Islet of Langerhans (tissue), 1 donor: Measurements from ENCODE around the gene DNAH6.
"Not testable (repeated sequence)": the region's sequence is repeated elsewhere in the genome, so short reads cannot be mapped to it uniquely, and the experiment has no call there.

Experiments used
- FAIRE-seq: peaks from one replicate; lab custom pipeline; 2011; peaks lifted over from hg19 to GRCh38; lab: Jason Lieb, UNC

The DNAH6 gene

GRCh38 chr2:84844141-84844540, 327.8 kb downstream of the DNAH6 start:
- no peak for FAIRE-seq

- FAIRE-seq, result no peak
These were observed 329.9 kb downstream of the DNAH6 start for GRCh38 chr2:84846041-84846663.

- FAIRE-seq, result no peak
These were observed 330.4 kb downstream of the DNAH6 start for GRCh38 chr2:84846741-84847142.

GRCh38 chr2:84847326-84848050, 331.2 kb downstream of the DNAH6 start:
- no peak for FAIRE-seq

- no peak for FAIRE-seq
These were observed 333.1 kb downstream of the DNAH6 start for GRCh38 chr2:84849271-84849952.

- FAIRE-seq, result no peak
These were observed 334.2 kb downstream of the DNAH6 start for GRCh38 chr2:84850471-84850870.

GRCh38 chr2:84851876-84852275, 335.6 kb downstream of the DNAH6 start:
- FAIRE-seq, result no peak

- FAIRE-seq, result no peak
These were observed 338.6 kb downstream of the DNAH6 start for GRCh38 chr2:84854850-84855249.

GRCh38 chr2:84855731-84856130, 339.4 kb downstream of the DNAH6 start:
- no peak for FAIRE-seq

GRCh38 chr2:84856787-84857186, 340.5 kb downstream of the DNAH6 start:
- FAIRE-seq, result no peak

- FAIRE-seq, result no peak
These were observed 341.3 kb downstream of the DNAH6 start for GRCh38 chr2:84857566-84857965.

- FAIRE-seq, result no peak
These were observed 341.8 kb downstream of the DNAH6 start for GRCh38 chr2:84858123-84858522.

GRCh38 chr2:84858937-84859336, 342.6 kb downstream of the DNAH6 start:
- FAIRE-seq, result no peak

GRCh38 chr2:84861539-84861938, 345.2 kb downstream of the DNAH6 start:
- FAIRE-seq, result no peak

GRCh38 chr2:84862006-84862405, 345.7 kb downstream of the DNAH6 start:
- no peak for FAIRE-seq

GRCh38 chr2:84865181-84865783, 349.0 kb downstream of the DNAH6 start:
- no peak for FAIRE-seq

- FAIRE-seq, result no peak
These were observed 349.8 kb downstream of the DNAH6 start for GRCh38 chr2:84866122-84866521.

GRCh38 chr2:84868327-84868726, 352.0 kb downstream of the DNAH6 start:
- FAIRE-seq, result not testable (repeated sequence)
